K562 (cell line): ENCODE measurements around the gene OXSM. TPM values are rescaled to one million over a fixed set of nuclear protein-coding genes. Genes with fewer than 3 reads are reported as not detected.
A peak's percentile ranks its signal among the peaks of the same experiment; 100 is the strongest.

Experiments
- ARHGAP35 ChIP-seq: fragments of 450-650 bp; IDR thresholded peaks from 2 replicates; pipeline ENCODE4 v1.6.1; 2018; ENCODE audit not compliant: partially characterized antibody
- BMI1 ChIP-seq: fragments of 150-350 bp; IDR thresholded peaks from 2 replicates; pipeline ENCODE4 v1.6.1; 2014; ENCODE audit warnings: low read length
- EGR1 ChIP-seq: fragments of 450-650 bp; conservative IDR thresholded peaks from 2 replicates; pipeline ENCODE4 v1.6.1; 2017; ENCODE audit warnings: mild to moderate bottlenecking
- ESRRA ChIP-seq: fragments of 450-650 bp; IDR thresholded peaks from 2 replicates; pipeline ENCODE4 v1.6.1; 2014; ENCODE audit warnings: low read depth, mild to moderate bottlenecking, moderate library complexity, borderline replicate concordance
- GABPA ChIP-seq: fragments of 200-800 bp; sonication (Bioruptor generic); conservative IDR thresholded peaks from 2 replicates; pipeline ENCODE4 v1.6.1; 2016; ENCODE audit warnings: low read depth, missing genetic modification characterization, missing compliant biosample characterization
- NCOR1 ChIP-seq: fragments of 450-650 bp; IDR thresholded peaks from 2 replicates; pipeline ENCODE4 v1.6.1; 2016; ENCODE audit warnings: mild to moderate bottlenecking, moderate library complexity
- PTBP1 ChIP-seq: fragments of 200-400 bp; formaldehyde crosslinking; IDR thresholded peaks from 2 replicates; pipeline ENCODE4 v1.6.1; 2017; ENCODE audit warnings: low read depth, low read length
- SP1 ChIP-seq: sonication (generic); formaldehyde crosslinking; IDR thresholded peaks from 2 replicates; pipeline ENCODE4 v1.8.1; 2022; ENCODE audit warnings: mild to moderate bottlenecking, missing genetic modification reagents
- ZEB2 ChIP-seq: fragments of 450-650 bp; IDR thresholded peaks from 2 replicates; pipeline ENCODE4 v1.6.1; 2016
- ZKSCAN1 ChIP-seq: fragments of 150-350 bp; IDR thresholded peaks from 2 replicates; pipeline ENCODE4 v1.6.1; 2016; ENCODE audit warnings: low read depth, low read length
- ZNF398 ChIP-seq: fragments of 250-450 bp; sonication (Bioruptor Pico); IDR thresholded peaks from 2 replicates; pipeline ENCODE4 v1.8.0; 2021; ENCODE audit warnings: moderate library complexity, mild to moderate bottlenecking, inconsistent platforms
- ZNF695 ChIP-seq: fragments of 450-650 bp; formaldehyde crosslinking; IDR thresholded peaks from 2 replicates; pipeline ENCODE4 v1.4.0; 2020; ENCODE audit warnings: mild to moderate bottlenecking, moderate library complexity
- ZNF76 ChIP-seq: fragments of 250-450 bp; sonication (Bioruptor Pico); IDR thresholded peaks from 2 replicates; pipeline ENCODE4 v1.4.0; 2020; ENCODE audit warnings: mild to moderate bottlenecking, moderate library complexity, borderline replicate concordance
- polyA plus RNA-seq, 8 experiments: library from polyadenylated mRNA; depleted of rRNA in 4 of 8; stranded (reverse) in 5 of 8; unstranded in 3 of 8; fragments of >200 nt; fragmentation: Nextera tagmentation in 2 of 8; fragmentation: Illumina TruSeq in 1 of 8; extraction: Ambion mirVana in 2 of 8; extraction: Trizol in 1 of 8; gene quantifications; 2 replicates each; pipeline versions ENCODE4 v1.2.1 to v1.2.3, GENCODE V29; 2011 to 2014; ENCODE audit warnings: inconsistent platforms in 1 of 8, missing spikeins in 1 of 8
- total RNA-seq, 7 experiments: library from RNA; depleted of rRNA in 6 of 7; stranded (reverse); fragments of >200 nt in 6 of 7; fragmentation: Illumina TruSeq in 2 of 7; extraction: Trizol in 2 of 7; gene quantifications; 2 replicates each; pipeline versions ENCODE4 v1.2.1 to v1.2.3, GENCODE V29; 2011 to 2021; ENCODE audit warnings: low replicate concordance in 1 of 7
- TF ChIP-seq, protein P1 (sequence below): sonication (generic); formaldehyde crosslinking; IDR thresholded peaks from 2 replicates; pipeline ENCODE4 v1.8.0; 2022; ENCODE audit warnings: mild to moderate bottlenecking, missing genetic modification reagents

OXSM gene
- total and polyA plus RNA-seq, 9 of the 15 experiments (the other 6 are each of a cell fraction or from before 2014, with no cell fraction given): 24.0 to 107 (median 34.0) TPM

GRCh38 chr3:25789596-25790556 is at the start of gene OXSM (continued):
- TF ChIP-seq ZNF398 (no peak), EGR1 (peak; percentile 96), ESRRA (peak; percentile 98), GABPA (tag) (no peak), ARHGAP35 (no peak), SP1 (CRISPR knock-in tag) (peak; percentile 76), ZEB2 (peak; percentile 25; the same call in 1 of the 2 replicates), ZKSCAN1 (no peak; the same call in 1 of the 2 replicates), PTBP1 (no peak), BMI1 (no peak), ZNF76 (CRISPR knock-in tag) (no peak), ZNF695 (CRISPR knock-in tag) (no peak), NCOR1 (peak; percentile 56)
- TF ChIP-seq, protein P1, sequence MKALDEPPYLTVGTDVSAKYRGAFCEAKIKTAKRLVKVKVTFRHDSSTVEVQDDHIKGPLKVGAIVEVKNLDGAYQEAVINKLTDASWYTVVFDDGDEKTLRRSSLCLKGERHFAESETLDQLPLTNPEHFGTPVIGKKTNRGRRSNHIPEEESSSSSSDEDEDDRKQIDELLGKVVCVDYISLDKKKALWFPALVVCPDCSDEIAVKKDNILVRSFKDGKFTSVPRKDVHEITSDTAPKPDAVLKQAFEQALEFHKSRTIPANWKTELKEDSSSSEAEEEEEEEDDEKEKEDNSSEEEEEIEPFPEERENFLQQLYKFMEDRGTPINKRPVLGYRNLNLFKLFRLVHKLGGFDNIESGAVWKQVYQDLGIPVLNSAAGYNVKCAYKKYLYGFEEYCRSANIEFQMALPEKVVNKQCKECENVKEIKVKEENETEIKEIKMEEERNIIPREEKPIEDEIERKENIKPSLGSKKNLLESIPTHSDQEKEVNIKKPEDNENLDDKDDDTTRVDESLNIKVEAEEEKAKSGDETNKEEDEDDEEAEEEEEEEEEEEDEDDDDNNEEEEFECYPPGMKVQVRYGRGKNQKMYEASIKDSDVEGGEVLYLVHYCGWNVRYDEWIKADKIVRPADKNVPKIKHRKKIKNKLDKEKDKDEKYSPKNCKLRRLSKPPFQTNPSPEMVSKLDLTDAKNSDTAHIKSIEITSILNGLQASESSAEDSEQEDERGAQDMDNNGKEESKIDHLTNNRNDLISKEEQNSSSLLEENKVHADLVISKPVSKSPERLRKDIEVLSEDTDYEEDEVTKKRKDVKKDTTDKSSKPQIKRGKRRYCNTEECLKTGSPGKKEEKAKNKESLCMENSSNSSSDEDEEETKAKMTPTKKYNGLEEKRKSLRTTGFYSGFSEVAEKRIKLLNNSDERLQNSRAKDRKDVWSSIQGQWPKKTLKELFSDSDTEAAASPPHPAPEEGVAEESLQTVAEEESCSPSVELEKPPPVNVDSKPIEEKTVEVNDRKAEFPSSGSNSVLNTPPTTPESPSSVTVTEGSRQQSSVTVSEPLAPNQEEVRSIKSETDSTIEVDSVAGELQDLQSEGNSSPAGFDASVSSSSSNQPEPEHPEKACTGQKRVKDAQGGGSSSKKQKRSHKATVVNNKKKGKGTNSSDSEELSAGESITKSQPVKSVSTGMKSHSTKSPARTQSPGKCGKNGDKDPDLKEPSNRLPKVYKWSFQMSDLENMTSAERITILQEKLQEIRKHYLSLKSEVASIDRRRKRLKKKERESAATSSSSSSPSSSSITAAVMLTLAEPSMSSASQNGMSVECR (CRISPR knock-in tag): peak; percentile 84
